Activated naive CD8-positive, alpha-beta T cell (primary cell): ENCODE data around the gene ARHGAP10.

Source experiments
- H3K27ac Mint-ChIP-seq: one replicate; pipeline ENCODE4 v1.8.0; 2021; ENCODE audit warnings: mixed read lengths
- H3K27me3 Mint-ChIP-seq: one replicate; pipeline ENCODE4 v1.8.0; 2021; ENCODE audit warnings: mixed read lengths
- H3K36me3 Mint-ChIP-seq: one replicate; pipeline ENCODE4 v1.8.0; 2021; ENCODE audit warnings: mixed read lengths
- H3K4me1 Mint-ChIP-seq: one replicate; pipeline ENCODE4 v1.8.0; 2021; ENCODE audit warnings: low read depth, mixed read lengths
- H3K4me3 Mint-ChIP-seq: one replicate; pipeline ENCODE4 v1.8.0; 2021; ENCODE audit warnings: mild to moderate bottlenecking, mixed read lengths
- H3K9me3 Mint-ChIP-seq: one replicate; pipeline ENCODE4 v1.8.0; 2021; ENCODE audit warnings: low read depth, mixed read lengths

The ARHGAP10 gene

GRCh38 chr4:148101790-148102189 is 369.9 kb downstream of the ARHGAP10 start:
- Mint-ChIP-seq H3K4me3 (no peak overlapping the region), H3K27me3 (no peaks in the 10 kb centered on the region), H3K36me3 (peaks cover 23% of the 10 kb centered on the region), H3K27ac (no peak overlapping the region), H3K9me3 (no peaks in the 10 kb centered on the region), H3K4me1 (peaks cover 35% of the 10 kb centered on the region)

DNA sequence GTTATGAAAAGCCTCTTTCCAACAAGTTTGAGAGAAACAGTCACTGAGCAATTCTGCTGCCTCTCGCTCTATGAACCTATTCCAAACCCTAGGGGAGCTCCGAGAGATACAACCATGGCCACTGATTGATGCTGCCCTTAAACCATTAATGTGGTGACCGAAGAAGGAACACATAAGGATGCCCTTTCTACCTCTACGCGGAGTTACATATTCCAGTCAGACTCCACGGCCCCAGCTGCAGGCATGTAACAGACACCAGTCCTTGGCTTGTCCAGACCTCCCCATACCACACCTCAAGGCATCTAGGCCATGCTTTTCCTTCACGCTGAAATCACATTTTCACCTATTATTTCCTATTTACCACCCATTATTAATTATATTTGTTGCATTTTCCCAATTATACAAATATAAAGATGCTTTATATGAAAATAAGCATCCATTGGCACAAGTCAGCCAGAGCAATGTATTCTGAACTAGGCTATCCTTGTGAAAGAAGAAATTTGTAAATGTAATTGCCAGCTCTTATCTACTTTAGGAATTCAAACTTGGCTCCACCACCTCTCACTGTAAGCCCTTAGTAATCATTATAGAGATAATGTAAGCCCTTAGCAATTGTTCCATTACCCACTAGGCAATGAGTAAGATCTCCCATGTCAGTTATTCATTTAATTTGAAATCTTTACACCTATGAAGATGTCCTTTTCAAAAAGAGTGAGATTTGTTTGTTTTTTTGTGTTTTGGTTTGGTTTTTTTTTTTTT is 371.9 kb downstream of the ARHGAP10 start:
- no peaks in the 10 kb centered on the region for H3K9me3 Mint-ChIP-seq
- H3K4me1 Mint-ChIP-seq: peaks cover 42% of the 10 kb centered on the region
- H3K27ac Mint-ChIP-seq: no peak overlapping the region
- H3K27me3 Mint-ChIP-seq: no peaks in the 10 kb centered on the region
- H3K4me3 Mint-ChIP-seq: no peak overlapping the region
- peaks cover 35% of the 10 kb centered on the region for H3K36me3 Mint-ChIP-seq

- Mint-ChIP-seq H3K27me3 (no peaks in the 10 kb centered on the region), H3K36me3 (peaks cover 37% of the 10 kb centered on the region), H3K27ac (no peak overlapping the region)
Measured at GRCh38 chr4:148108766-148109165, 376.9 kb downstream of the ARHGAP10 start.

DNA sequence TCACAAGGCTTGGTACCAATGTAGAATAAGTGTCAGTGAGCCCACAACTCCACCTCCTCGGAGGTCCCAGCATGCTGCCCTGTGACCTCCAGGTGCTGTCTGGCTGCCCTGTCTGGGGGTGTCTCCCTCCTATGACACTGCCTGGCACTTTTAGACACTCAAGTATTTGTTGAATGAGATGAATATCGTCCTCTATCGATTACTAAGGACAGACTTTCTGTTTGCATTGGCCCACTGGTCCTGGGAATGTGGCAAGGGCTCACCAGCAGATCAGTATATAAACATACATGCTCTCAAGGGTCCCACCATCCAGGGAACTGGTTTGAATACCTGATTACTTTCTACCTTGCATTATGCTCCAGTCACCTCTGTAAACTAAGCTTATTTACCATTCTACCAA is 377.3 kb downstream of the ARHGAP10 start:
- H3K9me3 Mint-ChIP-seq: no peaks in the 10 kb centered on the region
- H3K36me3 Mint-ChIP-seq: peaks cover 37% of the 10 kb centered on the region
- peaks cover 65% of the 10 kb centered on the region for H3K4me1 Mint-ChIP-seq
- no peak overlapping the region for H3K4me3 Mint-ChIP-seq
- H3K27me3 Mint-ChIP-seq: no peaks in the 10 kb centered on the region
- H3K27ac Mint-ChIP-seq: no peak overlapping the region

More at GRCh38 chr4:148108766-148109165, 376.9 kb downstream of the ARHGAP10 start:
- Mint-ChIP-seq H3K4me3 (no peak overlapping the region), H3K4me1 (peaks cover 65% of the 10 kb centered on the region), H3K9me3 (no peaks in the 10 kb centered on the region)

DNA sequence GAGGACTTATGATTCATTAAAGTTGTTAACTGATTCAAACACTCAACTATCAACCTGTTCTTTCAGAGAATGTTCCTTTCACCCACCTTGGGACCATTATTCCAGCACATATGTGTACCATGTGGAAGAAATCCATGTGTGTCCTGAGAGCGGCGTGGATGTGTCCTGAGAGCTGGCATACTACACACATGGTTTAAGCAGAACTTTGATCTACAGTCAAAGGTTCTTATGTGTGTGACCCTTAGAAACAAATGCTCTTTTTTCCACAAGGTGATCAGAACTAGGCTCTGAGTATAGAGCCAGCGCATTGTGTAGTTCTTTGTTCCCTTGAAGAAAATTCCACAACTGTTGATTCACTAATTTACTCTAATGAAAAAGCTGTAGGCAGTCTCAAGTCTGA is 378.3 kb downstream of the ARHGAP10 start:
- H3K27me3 Mint-ChIP-seq: no peaks in the 10 kb centered on the region
- no peak overlapping the region for H3K27ac Mint-ChIP-seq
- peaks cover 38% of the 10 kb centered on the region for H3K36me3 Mint-ChIP-seq
- H3K9me3 Mint-ChIP-seq: no peaks in the 10 kb centered on the region
- peaks cover 63% of the 10 kb centered on the region for H3K4me1 Mint-ChIP-seq
- H3K4me3 Mint-ChIP-seq: no peak overlapping the region

DNA sequence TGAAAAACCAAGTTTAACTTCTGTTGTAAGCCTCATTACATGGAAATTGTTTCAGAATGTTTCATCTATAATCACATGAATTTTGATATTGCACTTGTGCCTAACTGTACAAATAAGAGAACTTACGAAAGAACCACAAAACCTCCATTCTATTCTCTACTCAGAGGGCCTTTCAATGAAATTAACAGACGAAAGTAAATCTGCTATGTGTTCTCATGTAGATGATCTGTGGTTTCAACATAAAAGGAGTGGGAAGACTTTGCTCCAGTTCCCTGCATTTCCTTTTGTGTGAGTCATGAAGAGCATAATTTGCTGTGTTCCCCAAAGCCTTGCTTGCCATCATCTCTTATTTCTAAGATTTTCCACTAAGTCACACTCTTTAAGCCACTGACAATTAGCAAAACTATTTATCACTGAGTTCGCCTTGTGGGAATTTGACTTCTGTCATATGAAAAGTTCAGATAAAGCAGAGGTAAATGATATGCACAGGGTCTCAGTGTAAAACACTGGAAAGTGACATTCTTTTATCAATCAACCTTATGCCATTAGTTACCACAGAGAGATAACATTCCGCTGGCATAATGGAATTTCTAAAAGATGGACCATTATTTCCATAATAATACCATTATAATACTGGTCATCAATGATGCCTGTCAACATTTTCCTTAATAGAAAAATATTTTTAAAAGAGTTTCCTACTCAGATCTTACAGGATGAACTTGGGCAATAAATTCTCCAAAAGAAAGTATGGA is 380.5 kb downstream of the ARHGAP10 start:
- Mint-ChIP-seq H3K36me3 (peaks cover 36% of the 10 kb centered on the region), H3K27ac (peak overlapping the region; percentile 79)

DNA sequence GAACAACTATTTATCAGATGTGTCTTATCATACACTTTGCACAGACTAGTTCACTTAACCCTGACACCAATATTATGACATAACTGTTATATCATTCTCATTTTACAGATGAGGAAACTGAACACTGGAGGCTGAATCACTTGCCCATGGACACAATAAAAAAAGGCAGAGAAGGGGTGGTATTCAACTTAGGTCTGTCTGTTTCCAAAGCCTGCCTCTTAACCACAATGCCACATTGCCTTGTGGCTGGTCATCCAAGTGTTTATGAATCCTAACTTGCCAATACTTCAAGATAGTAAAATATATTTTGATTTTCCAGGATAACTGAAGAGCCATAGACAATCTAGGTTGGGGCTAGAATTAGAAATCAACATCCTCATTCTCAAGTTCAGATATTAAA is 382.5 kb downstream of the ARHGAP10 start:
- Mint-ChIP-seq H3K27me3 (no peaks in the 10 kb centered on the region), H3K36me3 (peaks cover 32% of the 10 kb centered on the region), H3K27ac (peak overlapping the region; percentile 66), H3K4me1 (peaks cover 74% of the 10 kb centered on the region), H3K9me3 (no peaks in the 10 kb centered on the region), H3K4me3 (no peak overlapping the region)

More for the DNA sequence above, 380.5 kb downstream of the ARHGAP10 start:
- no peaks in the 10 kb centered on the region for H3K27me3 Mint-ChIP-seq
- H3K4me3 Mint-ChIP-seq: peak overlapping the region; percentile 41
- peaks cover 61% of the 10 kb centered on the region for H3K4me1 Mint-ChIP-seq
- H3K9me3 Mint-ChIP-seq: no peaks in the 10 kb centered on the region

- H3K27ac Mint-ChIP-seq: peak overlapping the region; percentile 24
- H3K36me3 Mint-ChIP-seq: peaks cover 35% of the 10 kb centered on the region
- H3K4me1 Mint-ChIP-seq: peaks cover 66% of the 10 kb centered on the region
- H3K4me3 Mint-ChIP-seq: no peak overlapping the region
- H3K9me3 Mint-ChIP-seq: no peaks in the 10 kb centered on the region
- H3K27me3 Mint-ChIP-seq: no peaks in the 10 kb centered on the region
Measured at GRCh38 chr4:148116264-148116663, 384.4 kb downstream of the ARHGAP10 start.

GRCh38 chr4:148116969-148117368 is 385.1 kb downstream of the ARHGAP10 start:
- peaks cover 61% of the 10 kb centered on the region for H3K4me1 Mint-ChIP-seq
- H3K36me3 Mint-ChIP-seq: peaks cover 32% of the 10 kb centered on the region
- no peaks in the 10 kb centered on the region for H3K9me3 Mint-ChIP-seq
- no peaks in the 10 kb centered on the region for H3K27me3 Mint-ChIP-seq
- no peak overlapping the region for H3K4me3 Mint-ChIP-seq
- peak overlapping the region; percentile 31 for H3K27ac Mint-ChIP-seq

GRCh38 chr4:148118179-148118578 is 386.3 kb downstream of the ARHGAP10 start:
- peak overlapping the region; percentile 71 for H3K27ac Mint-ChIP-seq
- H3K4me1 Mint-ChIP-seq: peaks cover 52% of the 10 kb centered on the region
- H3K4me3 Mint-ChIP-seq: no peak overlapping the region
- peaks cover 36% of the 10 kb centered on the region for H3K36me3 Mint-ChIP-seq
- H3K9me3 Mint-ChIP-seq: peaks cover 2% of the 10 kb centered on the region
- H3K27me3 Mint-ChIP-seq: no peaks in the 10 kb centered on the region

DNA sequence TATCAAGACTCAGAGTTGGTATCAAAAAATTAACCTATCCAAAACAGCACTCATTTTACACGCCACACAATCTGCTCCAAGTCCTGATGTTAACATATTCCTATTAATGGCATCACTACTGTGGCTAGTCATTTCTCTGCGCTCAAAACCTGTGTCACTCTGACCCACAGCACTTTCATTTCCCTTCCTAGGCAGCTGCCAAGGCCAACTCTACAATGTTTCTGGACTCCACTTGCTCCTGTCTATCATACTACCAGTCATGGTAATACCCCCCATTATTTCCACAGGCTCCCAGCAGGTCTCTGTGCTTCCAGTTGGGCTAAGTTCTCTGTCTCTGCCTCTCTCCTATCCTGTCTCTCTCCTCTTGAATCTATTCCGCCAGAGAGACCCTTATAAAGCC is 386.7 kb downstream of the ARHGAP10 start:
- H3K4me3 Mint-ChIP-seq: no peak overlapping the region
- H3K27ac Mint-ChIP-seq: no peak overlapping the region
- peaks cover 49% of the 10 kb centered on the region for H3K4me1 Mint-ChIP-seq
- peaks cover 5% of the 10 kb centered on the region for H3K9me3 Mint-ChIP-seq
- peaks cover 38% of the 10 kb centered on the region for H3K36me3 Mint-ChIP-seq
- H3K27me3 Mint-ChIP-seq: no peaks in the 10 kb centered on the region

GRCh38 chr4:148120216-148120615 is 388.3 kb downstream of the ARHGAP10 start:
- no peak overlapping the region for H3K27ac Mint-ChIP-seq
- H3K27me3 Mint-ChIP-seq: no peaks in the 10 kb centered on the region
- peaks cover 37% of the 10 kb centered on the region for H3K4me1 Mint-ChIP-seq
- no peak overlapping the region for H3K4me3 Mint-ChIP-seq
- H3K36me3 Mint-ChIP-seq: peaks cover 39% of the 10 kb centered on the region
- H3K9me3 Mint-ChIP-seq: peaks cover 8% of the 10 kb centered on the region
